HG03342 (cell line): Measurements from ENCODE around the gene DPP8.

Experiments used
- ATAC-seq: cut with Tn5 transposase; IDR thresholded peaks from one replicate; pipeline ENCODE4 v1.9.1; 2021; ENCODE audit warnings: mild to moderate bottlenecking, moderate library complexity; ENCODE audit not compliant: unreplicated experiment

The DPP8 gene

DNA sequence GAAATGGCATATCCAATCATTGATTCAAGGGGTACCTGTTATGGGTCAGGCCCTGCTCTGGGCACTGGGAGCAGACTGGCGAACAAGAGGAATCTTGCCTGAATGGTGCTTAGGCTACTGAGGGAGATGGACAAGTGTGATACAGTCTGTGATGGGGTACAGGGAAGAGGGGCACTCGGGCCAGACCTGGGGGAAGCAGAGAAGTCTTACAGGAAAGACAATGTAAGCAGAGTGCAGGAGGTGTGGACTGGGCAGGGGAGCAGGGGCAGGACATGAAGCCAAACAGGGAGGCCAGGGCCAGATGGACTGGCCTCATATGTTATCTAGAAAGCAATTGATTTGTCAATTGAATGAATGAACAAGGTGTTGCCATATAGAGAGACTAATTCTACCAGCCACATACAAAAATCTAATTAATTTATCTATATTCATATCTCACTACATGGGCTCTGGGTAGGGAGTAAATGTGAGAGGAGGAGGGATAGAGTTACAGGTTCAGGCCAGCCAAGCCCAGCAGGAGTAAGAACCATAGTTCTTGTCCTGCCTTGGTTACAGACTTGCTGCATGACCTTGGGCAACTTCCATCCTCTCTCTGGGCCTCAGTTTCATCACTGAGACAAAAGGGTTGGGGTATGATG lies 91.2 kb downstream of the DPP8 start:
- no peak for ATAC-seq

DNA sequence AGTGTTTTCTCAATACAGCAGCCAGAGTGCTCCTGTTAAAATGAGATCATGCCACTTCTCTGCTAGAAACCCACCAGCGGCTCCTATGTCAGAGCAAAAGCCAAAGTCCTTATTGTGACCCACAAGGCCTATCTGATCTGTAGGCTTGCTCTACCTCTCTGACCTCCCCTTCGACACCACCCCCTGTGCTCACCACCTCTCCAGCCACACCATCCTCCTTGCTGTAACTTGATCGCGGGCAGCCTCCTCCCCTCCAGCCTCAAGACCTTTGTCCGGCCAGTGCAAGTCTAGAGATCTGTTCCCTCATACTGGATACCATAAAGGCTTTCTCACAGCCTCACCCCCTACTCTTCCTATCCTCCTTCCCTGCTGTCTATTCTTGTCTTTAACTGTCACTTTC lies 92.8 kb downstream of the DPP8 start:
- no peak for ATAC-seq

DNA sequence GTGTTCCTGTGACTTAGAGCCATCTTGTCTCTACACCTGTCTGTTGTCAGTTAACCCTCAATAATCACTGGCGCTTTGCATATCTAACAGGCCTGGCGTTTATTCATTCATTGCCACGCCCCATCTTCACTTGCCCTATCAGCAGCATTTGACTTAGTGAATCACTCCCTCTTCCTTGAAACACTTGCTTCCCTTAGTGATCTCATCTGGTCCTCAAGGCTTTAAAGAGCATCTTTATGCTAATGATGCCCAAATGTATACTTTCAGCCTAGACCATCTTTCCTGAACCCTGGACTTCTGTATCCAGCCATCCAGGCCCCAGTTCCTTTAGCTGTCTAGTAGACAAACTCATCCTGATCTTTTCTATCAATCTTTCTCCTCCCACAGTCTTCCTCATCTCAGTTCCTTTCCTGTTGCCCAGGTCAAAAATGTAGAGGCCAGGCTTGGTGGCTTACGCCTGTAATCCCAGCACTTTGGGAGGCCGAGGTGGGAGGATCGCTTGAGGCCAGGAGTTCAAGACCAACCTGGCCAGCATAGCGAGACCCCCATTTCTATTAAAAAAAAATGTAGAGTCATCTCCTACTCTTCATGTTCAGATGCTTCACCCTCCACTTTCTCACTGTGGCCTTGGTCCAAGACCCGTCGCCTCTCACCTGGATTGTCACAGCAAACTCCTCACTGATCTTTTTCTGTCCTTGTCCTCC lies 93.4 kb downstream of the DPP8 start:
- ATAC-seq, result no peak

DNA sequence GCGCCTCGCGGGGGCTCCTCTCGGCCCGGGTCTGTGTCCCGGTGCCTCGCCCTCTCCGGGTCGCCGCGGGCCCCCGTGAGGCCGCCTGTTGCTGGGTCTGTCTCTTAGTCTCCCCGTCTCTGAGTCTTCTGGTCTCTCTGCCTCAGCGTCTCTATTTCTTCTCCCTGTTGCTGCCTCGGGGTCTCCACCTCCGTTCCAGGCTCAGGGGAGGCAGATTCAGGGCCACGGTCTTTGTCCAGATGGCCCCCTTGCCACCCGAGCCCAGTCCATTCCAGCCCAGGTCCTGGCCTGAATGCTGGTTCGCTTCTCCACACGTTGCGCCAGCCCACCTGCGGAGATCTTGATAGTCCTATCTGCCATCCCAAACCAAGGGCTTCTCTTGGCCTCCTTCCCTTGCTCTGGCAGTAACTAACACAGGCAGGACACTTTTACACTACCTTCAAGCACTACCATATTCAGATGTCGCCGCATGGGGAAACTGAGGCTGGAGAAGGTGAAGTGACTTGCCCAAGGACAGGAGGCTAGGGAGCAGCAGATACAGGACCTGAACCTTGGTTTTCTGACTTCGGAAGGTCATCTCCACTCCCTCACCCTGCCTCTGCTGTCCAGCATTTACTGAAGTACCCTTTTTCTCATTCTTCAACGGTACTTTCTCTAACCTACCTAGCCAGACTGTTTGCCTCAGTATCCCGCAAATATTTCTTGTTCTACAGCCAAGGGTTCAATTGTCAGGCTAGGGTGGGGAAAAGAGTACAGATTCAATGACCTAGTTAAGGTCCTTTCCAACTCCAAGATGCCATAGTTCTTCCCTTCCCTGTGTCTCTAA lies 94.1 kb downstream of the DPP8 start:
- no peak for ATAC-seq

DNA sequence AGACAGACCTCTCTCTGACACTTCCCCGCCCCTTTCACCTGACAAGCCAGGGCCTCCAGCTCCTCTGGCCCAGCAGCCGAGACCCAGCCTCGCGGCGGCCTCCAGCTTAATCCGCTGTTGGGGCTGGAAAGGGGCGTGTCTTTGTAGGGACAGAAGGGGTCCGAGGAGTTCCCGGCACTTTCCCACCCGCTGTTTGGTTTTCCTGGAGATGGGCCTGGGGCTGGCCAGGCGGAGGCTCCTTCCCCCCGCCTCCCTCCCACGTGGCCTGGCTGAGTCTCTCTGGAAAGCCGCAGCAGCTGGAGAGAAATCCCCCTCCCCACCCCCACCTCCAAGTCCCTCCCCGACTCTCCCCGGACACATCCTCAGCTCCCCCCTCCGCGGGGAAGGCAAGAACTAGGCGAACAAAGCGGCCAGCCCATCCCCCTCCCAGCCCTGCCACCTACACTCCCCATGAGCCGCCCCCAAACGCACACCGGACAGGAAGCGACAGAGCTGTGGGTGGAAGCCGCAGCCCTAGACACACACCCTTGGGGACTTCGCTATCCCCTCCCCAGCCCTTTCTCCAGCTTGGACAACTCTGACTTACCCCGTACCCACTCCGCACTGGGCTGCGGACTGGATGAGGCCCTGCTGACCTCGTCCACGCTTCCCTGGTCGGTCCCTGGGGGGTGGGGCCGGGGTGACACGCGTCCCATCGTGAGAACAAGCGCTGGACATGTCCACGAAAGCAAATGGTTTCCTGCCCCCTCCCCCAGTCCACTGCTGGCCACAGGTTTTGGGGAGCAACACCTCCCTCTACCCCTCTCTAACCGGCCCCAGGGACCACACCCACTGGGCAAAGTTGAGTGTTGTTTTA lies 95.9 kb downstream of the DPP8 start:
- ATAC-seq, result no peak

DNA sequence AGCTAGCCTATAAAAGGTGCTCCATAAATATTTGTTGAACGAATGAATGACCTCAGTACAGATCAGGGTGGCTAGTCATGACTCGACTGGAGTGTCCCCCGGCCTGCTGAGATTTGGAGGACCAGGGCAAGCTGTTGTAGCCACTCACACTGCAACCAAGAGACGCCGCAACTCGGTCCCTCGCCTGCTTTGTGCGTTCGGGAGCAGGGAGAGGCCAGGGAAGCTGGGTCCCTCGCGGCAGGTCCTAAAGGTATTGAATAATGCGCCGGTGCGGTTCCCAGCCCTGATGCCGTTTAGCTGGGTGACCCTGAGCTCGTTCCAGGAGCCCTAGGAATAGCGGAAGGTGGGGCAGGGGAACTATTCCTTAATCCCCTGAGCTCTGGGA lies 96.5 kb downstream of the DPP8 start:
- ATAC-seq, result no peak

DNA sequence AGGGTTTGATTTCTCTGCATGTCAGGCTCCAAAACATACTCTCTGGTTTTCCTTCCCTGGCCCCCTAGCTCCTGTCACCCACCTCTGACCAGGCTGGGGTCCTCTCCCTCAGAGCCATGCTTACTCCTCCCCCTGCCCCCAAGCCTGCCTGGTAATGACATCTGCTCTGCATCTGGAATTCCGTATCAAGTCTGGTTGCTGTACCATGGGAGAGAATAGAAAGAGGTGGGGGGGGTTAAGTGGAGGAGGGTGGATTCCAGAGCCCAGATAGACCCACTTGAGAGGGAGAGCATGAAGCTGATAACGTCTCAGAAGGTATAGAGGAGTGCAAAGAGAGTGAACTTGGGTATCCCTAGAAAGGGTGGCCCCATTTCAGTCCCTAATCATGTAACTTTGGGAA lies 98.9 kb downstream of the DPP8 start:
- ATAC-seq, result no peak

DNA sequence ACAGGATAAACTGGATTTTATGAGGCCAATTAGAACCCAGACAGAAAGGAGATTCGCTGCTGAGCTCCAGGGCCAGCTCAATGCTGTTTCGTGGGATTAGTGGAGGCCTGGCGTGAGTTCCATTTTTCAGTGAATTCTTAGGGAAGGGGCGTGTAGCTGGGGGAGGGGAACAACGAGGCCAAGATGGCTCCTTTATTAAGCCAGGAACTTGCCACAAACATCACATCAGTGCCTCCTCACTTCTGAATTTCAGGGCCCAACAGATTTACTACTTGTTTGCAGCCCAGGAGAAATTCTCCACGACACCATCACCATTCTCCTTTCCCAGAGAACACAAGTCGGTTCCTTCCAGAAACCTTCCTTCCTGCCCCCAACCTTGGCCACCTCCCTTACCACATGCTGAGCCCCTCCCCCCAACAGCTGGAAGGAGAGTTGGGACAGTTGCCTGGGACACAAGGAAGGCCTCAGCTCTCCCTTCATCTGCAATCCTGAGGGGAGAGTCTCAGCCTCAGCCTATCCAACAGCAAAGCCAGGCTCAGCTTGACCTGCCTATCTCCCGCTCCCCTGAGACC lies 100.6 kb downstream of the DPP8 start:
- no peak for ATAC-seq

DNA sequence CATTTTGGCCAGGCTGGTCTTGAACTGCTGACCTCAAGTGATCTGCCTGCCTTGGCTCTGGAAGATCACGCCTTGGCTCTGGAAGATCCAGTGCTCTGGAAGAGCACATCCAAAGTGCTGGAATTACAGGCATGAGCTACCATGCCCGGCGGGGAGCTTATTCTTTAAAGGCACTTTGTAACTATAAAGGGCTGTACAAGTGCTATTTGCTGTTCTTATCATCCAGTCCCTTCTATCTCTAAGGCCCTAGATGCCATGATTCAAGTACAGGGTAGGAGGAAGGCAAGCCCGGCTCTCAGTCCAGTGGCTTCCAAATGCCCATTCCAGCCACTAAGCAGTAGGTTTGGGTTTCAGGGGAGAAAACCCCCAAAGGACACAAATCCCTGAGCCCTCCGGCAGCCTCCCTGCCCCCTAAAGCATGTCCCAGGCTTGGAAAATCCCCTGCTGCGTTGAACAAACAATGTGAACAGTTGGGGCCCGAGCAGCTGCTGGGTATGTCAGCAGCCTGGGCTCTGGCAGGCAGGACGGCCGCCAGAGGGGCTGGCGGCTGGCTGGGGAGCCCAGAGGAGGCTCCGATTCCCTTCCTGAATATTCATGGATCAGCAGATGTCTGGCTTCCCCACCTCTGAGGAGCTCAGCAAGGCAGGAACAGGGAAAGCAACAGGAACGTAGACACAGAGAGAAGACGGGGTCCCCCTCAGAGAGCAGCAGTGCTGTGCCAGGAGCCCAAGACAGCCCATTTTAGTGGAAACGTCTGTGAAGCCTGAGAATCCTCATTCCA lies 102.5 kb downstream of the DPP8 start:
- ATAC-seq, result no peak

DNA sequence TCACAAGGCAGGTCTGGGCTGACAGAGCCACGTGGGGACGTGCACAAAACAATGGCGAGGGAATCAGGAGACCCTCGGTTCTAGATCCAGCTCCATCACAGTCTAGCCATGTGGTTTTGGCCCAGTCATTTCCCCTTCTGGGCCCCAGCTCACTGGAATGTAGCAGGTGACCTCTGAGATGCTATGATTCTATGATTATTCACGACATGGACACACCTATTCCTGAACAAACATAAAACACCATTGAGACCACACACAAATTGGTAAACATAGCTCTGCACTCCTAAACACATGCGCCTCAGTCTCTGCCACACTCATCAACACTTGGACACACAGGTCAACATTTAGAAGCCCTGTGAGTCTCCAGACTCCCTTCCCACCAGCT lies 103.7 kb downstream of the DPP8 start:
- ATAC-seq, result no peak

DNA sequence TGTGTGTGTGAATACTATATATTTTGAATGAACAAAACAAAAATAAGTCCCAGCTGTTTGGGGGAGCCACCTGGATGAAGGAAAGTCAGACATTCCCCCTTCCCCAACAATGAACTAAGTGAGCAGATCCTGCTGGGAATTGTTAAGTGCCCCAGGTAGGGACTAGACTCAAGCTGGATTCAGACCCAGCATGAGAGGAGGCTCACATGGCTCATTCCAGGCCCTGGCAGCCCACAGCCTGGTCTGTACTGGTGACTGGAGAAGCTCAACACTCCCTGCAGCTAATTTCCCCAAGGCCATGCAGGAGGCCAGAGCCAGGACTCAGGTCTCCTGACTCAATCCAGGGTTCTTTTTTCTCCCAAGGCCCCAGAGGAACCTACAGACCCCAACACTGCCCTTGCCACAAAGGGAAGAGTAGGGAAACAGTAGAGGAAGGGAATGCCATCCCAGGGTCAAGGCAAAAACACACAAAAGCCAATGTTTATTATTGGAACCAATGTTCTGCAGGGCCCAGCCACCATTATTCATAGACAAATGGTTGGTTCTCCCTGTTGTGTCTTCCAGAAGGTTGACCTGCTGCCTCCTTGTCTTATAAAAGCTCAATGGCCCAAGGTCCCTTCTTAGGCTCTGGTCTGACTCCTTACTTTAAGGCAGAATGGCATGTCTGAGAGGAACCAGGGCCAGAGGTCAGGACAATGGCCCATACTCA lies 104.3 kb downstream of the DPP8 start:
- no peak for ATAC-seq

DNA sequence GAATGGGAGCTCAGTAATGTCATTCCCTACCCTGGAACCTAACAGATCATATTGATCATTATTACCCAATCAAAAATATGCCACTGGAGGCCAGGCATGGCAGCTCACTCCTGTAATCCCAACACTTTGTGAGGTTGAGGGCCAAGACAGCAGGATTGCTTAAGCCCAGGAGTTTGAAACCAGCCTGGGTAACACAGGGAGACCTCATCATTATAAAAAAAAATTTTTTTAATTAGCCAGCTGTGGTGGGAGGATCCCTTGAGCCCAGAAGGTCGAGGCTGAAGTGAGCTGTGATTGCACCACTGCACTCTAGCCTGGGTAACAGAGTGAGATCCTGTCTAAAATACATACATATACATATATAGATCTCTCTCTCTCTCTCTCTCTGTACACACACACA lies 104.9 kb downstream of the DPP8 start:
- ATAC-seq, result no peak

DNA sequence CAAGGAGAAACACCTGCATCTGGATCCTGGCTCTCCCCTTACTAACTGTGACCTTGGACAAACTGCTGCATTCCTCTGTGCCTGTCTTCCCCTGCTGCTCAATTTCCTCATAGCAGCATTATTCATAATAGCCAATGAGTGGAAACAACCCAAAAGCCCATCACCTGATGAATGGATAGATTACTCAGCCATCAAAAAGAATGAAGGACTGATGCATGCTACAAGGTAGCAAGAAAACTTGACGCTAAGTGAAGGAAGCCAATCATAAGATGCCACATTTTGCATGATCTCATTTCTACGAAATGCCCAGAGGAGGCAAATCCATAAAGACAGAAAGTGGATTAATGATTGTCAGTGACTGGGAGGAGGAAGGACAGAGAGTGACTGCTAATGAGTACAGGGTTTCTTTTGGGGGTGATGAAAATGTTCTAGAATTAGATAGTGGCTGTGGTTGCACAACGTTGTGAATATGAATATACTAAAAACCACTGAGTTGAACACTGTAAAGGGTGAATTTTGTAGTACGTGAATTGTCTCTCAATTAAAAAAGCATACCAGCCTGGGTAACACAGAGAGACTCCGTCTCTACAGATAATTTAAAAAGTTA lies 105.9 kb downstream of the DPP8 start:
- ATAC-seq, result no peak

DNA sequence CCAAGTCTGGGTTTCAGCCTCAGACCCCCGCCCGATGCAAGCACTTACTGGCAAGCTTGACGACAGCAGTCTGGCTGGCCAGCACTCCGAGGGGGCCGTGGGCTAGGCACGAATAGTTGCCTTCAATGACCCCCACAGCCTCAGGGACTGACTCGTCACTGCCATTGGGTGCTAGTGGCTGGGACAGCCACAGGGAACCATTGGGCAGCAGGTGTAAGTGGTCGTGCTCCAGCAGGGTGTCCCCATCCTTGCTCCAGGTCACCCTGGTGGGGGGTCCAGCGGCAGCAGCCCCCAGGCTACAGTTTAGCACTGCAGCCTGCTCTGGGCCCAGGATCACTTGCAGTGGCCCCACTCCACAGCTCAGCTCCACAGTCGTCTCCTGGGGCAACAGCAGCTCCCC lies 106.5 kb downstream of the DPP8 start:
- ATAC-seq, result no peak

DNA sequence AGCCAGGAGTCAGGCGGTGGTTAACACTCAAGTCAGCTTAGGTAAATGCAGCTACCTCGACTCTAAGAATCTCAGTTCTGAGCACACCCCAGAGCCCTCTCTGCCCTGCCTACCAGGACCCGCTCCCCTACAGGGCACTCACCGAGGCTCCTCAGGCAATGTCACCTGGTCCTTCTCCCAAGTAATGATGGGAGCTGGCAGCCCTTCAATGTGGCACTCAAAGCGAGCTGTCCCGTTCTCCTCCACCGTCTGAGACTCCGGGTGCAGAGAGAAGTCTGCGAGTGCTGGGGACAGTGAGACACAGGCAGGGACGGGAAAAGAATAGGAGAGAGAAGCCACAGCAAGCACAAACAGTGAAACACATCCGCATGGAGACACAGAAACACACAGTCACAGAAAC lies 107.5 kb downstream of the DPP8 start:
- no peak for ATAC-seq

DNA sequence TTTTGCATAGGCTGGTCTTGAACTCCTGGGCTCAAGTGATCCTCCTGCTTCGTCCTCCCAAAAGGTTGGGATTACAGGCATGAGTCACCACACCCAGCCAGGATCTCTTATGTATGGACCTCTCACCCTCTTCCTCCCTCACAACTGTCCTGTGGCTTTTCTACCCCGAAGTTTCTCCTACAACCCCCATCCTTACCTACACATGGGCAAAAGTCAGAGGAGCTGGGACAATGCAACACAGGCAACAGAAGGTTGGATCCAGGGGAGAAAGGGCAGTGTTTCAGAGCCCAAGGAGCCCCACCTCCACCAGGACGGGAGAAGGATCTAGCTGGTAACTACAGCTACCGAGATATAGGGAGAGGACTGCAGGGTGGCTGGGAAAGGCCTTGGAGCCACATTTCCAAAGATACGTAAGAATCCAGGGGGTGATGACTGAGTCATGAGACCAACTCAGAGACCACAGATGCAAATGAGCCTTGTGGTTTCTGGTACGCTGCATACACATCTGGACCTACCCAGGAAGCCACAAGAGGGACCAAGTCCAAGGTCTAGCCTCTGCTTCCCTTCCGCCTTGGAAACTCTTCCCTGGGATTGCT lies 108.4 kb downstream of the DPP8 start:
- ATAC-seq, result peak; percentile 52

DNA sequence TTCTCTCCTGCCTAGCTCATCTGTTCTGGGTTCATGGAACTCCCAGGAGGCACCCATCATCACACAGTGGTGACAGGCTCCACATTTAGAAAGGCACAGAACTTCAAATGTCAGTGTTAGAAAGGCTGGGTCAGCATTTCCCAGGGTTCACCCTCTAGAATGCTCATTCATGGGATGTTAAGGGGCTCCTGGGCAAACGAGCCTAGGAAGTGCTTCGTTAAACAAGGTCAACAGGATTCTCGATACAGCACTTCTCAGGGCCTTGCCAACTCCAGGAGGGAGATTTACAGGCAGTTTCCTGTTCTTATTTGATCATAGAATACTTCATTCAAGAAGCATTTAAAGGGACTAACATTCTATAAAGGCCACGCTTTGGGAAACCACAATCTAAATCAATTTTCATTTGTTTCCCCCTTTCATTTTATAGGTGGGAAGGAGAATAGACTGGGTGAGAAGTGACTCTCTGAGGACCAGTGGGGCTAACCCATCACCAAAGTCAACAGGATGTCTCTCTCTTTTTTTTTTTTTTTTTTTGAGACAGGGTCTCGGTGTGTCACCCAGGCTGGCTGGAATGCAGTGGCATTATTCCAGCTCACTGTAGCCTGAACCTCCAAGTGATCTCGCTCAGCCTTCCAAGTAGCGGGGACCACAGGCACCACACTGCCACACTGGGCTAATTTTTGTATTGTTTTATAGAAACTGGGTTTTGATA lies 109.0 kb downstream of the DPP8 start:
- no peak for ATAC-seq

DNA sequence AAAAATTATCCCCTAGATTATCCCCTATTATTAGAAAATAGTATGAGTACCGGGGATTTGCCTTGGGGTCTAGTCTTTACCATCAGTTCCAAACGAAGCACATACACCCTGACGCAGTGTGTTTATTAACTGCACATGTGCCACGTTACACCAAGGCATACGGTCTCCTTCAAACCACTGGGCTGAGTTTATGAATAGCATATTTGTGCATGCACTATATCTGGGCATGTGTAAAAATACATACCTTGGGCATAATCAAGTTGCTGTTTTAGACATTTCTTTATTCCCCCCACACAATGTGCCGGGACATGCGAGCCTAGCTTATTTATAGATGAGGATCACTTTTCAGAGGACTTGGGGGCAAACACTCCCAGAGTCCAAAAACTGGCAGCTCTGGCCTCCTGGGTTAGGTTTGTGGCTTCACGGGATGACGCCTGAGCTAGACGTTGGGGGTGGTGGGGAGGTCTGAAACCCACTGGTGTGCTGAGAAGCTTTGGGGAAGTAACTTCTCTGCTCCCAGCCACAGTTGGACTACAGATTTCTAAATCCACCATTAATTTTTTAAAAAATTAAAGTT lies 111.0 kb downstream of the DPP8 start:
- ATAC-seq, result no peak
